IMR-90 (cell line): ENCODE results near the gene ITPR2. TPM values are rescaled to one million over a fixed set of nuclear protein-coding genes. Genes with fewer than 3 reads are reported as not detected.

Experiments
- ATAC-seq: fragments of 200-7000 bp; cut with Tn5 transposase; 2 replicates; pipeline ENCODE4 v1.9.1; 2020; ENCODE audit warnings: low read depth, mild to moderate bottlenecking, moderate library complexity
- BruUV-seq: library from RNA; stranded (reverse); fragments of 400-500 nt; replicated peaks from 2 replicates; lab custom pipeline; 2021; lab: Mats Ljungman, UMichigan
- CTCF ChIA-PET: fragments of 300-600 bp; formaldehyde crosslinking; extraction: SDS; loops from one replicate; lab custom pipeline; 2021; ENCODE audit warnings: antibody characterized with exemption; lab: Yijun Ruan, JAX
- POLR2A ChIA-PET: fragments of 300-600 bp; sonication (Branson Sonifier 250); formaldehyde crosslinking; loops from one replicate; lab custom pipeline; 2022; ENCODE audit warnings: antibody characterized with exemption; ENCODE audit not compliant: unreplicated experiment; lab: Charles Lee
- DNase-seq: peaks from one replicate; pipeline ENCODE4 v3.0.0; 2013
- H2AFZ ChIP-seq: replicated peaks from 2 replicates; pipeline ENCODE3; 2013; ENCODE audit warnings: low read length, mild to moderate bottlenecking; ENCODE audit not compliant: poor library complexity
- H2AK5ac ChIP-seq: 2 replicates; pipeline ENCODE4 v1.6.1; 2013; ENCODE audit warnings: low read depth, low read length, inconsistent platforms
- H2AK9ac ChIP-seq: replicated peaks from 2 replicates; pipeline ENCODE3; 2013; ENCODE audit warnings: mild to moderate bottlenecking, low read depth, low read length, moderate library complexity; ENCODE audit not compliant: poor library complexity
- H2BK120ac ChIP-seq: 2 replicates; pipeline ENCODE4 v1.6.1; 2013; ENCODE audit warnings: low read depth, low read length, inconsistent platforms
- H2BK15ac ChIP-seq: 3 replicates; pipeline ENCODE4 v1.6.1; 2013; ENCODE audit warnings: low read depth, low read length, inconsistent platforms
- H2BK20ac ChIP-seq: 2 replicates; pipeline ENCODE4 v1.6.1; 2013; ENCODE audit warnings: low read depth, mild to moderate bottlenecking, inconsistent platforms, low read length, moderate library complexity
- H2BK5ac ChIP-seq: 2 replicates; pipeline ENCODE4 v1.6.1; 2013; ENCODE audit warnings: mild to moderate bottlenecking, low read depth, low read length, inconsistent platforms; ENCODE audit not compliant: poor library complexity, severe bottlenecking
- H3K14ac ChIP-seq: replicated peaks from 2 replicates; pipeline ENCODE4 v1.6.1; 2013; ENCODE audit warnings: low read depth, low read length, inconsistent platforms
- H3K18ac ChIP-seq: 2 replicates; pipeline ENCODE4 v1.6.1; 2013; ENCODE audit warnings: low read depth, low read length, control low read depth
- H3K23ac ChIP-seq: 2 replicates; pipeline ENCODE4 v1.6.1; 2013; ENCODE audit warnings: low read depth, low read length, inconsistent platforms
- H3K27ac ChIP-seq: 2 replicates; pipeline ENCODE4 v1.5.1; 2013; ENCODE audit warnings: mild to moderate bottlenecking, control low read depth, low read length; ENCODE audit not compliant: insufficient read depth
- H3K27me3 ChIP-seq: 2 replicates; pipeline ENCODE4 v1.6.1; 2013; ENCODE audit warnings: low read length; ENCODE audit not compliant: control insufficient read depth, insufficient read depth
- H3K36me3 ChIP-seq: 2 replicates; pipeline ENCODE4 v1.6.1; 2013; ENCODE audit warnings: low read length, mixed read lengths; ENCODE audit not compliant: control insufficient read depth, insufficient read depth
- H3K4ac ChIP-seq: 2 replicates; pipeline ENCODE4 v1.6.1; 2013; ENCODE audit warnings: low read depth, low read length, inconsistent platforms
- H3K4me1 ChIP-seq: 2 replicates; pipeline ENCODE4 v1.6.1; 2013; ENCODE audit warnings: low read length, mixed read lengths; ENCODE audit not compliant: control insufficient read depth, insufficient read depth
- H3K4me2 ChIP-seq: 2 replicates; pipeline ENCODE4 v1.6.1; 2013; ENCODE audit warnings: low read depth, mild to moderate bottlenecking, control low read depth, low read length, moderate library complexity
- H3K4me3 ChIP-seq: 2 replicates; pipeline ENCODE4 v1.5.1; 2013; ENCODE audit warnings: low read depth, mild to moderate bottlenecking, control low read depth, low read length, moderate library complexity; ENCODE audit not compliant: insufficient read depth
- H3K56ac ChIP-seq: 2 replicates; pipeline ENCODE4 v1.6.1; 2013; ENCODE audit warnings: low read length, inconsistent platforms; ENCODE audit not compliant: insufficient read depth; ENCODE audit errors: extremely low read depth
- H3K79me1 ChIP-seq, 2 experiments: 2 replicates each; pipeline ENCODE4 v1.6.1; 2013; ENCODE audit warnings: low read length in 2 of 2, inconsistent platforms in 1 of 2, low read depth in 1 of 2
- H3K9ac ChIP-seq: 2 replicates; pipeline ENCODE4 v1.6.1; 2013; ENCODE audit warnings: low read depth, low read length, control low read depth
- H3K9me1 ChIP-seq: 2 replicates; pipeline ENCODE4 v1.6.1; 2013; ENCODE audit warnings: low read length, inconsistent platforms; ENCODE audit not compliant: insufficient read depth
- H3K9me3 ChIP-seq: 2 replicates; pipeline ENCODE4 v1.6.1; 2013; ENCODE audit warnings: low read length; ENCODE audit not compliant: control insufficient read depth, insufficient read depth
- H4K20me1 ChIP-seq: 2 replicates; pipeline ENCODE4 v1.6.1; 2013; ENCODE audit warnings: low read length, inconsistent platforms; ENCODE audit not compliant: insufficient read depth
- H4K5ac ChIP-seq: 2 replicates; pipeline ENCODE4 v1.6.1; 2013; ENCODE audit warnings: mild to moderate bottlenecking, low read depth, low read length, control low read depth
- H4K8ac ChIP-seq, 2 experiments: 2 replicates each; pipeline ENCODE4 v1.6.1; 2013; ENCODE audit warnings: low read depth in 2 of 2, low read length in 2 of 2, control low read depth in 1 of 2, inconsistent platforms in 1 of 2
- H4K91ac ChIP-seq: 2 replicates; pipeline ENCODE4 v1.6.1; 2013; ENCODE audit warnings: low read depth, low read length, inconsistent platforms; ENCODE audit not compliant: insufficient read depth
- CTCF ChIP-seq: conservative IDR thresholded peaks from 2 replicates; pipeline ENCODE4 v1.5.1; 2012; ENCODE audit warnings: mild to moderate bottlenecking, low read depth, low read length, improper control_type of control experiment
- MAZ ChIP-seq: IDR thresholded peaks from 2 replicates; pipeline ENCODE4 v1.6.1; 2012; ENCODE audit warnings: low read depth, mild to moderate bottlenecking, low read length, improper control_type of control experiment, moderate library complexity, borderline replicate concordance
- NFE2L2 ChIP-seq: fragments of 150-350 bp; IDR thresholded peaks from 2 replicates; pipeline ENCODE4 v1.6.1; 2016; ENCODE audit warnings: low read depth, mild to moderate bottlenecking, low read length
- RCOR1 ChIP-seq: IDR thresholded peaks from 2 replicates; pipeline ENCODE4 v1.6.1; 2012; ENCODE audit warnings: mild to moderate bottlenecking, low read length, improper control_type of control experiment; ENCODE audit not compliant: insufficient replicate concordance
- WGBS, 2 experiments: methylation state at CpG; one replicate each; pipeline versions ENCODE4 v1.1.5 to v1.1.7; 2013; ENCODE audit warnings: missing lambda C conversion rate in 2 of 2; ENCODE audit not compliant: insufficient read length in 1 of 2; ENCODE audit errors: extremely low coverage in 2 of 2; 5-methylcytosine and 5-hydroxymethylcytosine counted together
- dilution Hi-C: fragments of 300-500 bp; cut with HindIII; formaldehyde crosslinking; loops from one replicate; pipeline ENCODE4 v1.14.3; 2018; ENCODE audit warnings: low sequenced_read_pairs; ENCODE audit not compliant: unreplicated experiment
- in situ Hi-C: fragments of 300-500 bp; cut with MboI; formaldehyde crosslinking; loops from 3 replicates; pipeline ENCODE4 v1.14.3; 2019; ENCODE audit warnings: low sequenced_read_pairs, inconsistent platforms, mixed read lengths
- intact Hi-C: fragments of 100-400 bp; cut with micrococcal nuclease; formaldehyde crosslinking; loops from 2 replicates; pipeline ENCODE4 v1.10.0; 2022
- polyA plus RNA-seq, 3 experiments: library from polyadenylated mRNA; depleted of rRNA; stranded (reverse); fragments of >200 nt; gene quantifications; 2 replicates each; pipeline ENCODE4 v1.2.3, GENCODE V29; 2012; ENCODE audit warnings: low replicate concordance in 1 of 3
- total RNA-seq: library from RNA; depleted of rRNA; stranded (reverse); fragments of >200 nt; gene quantifications from 2 replicates; pipeline ENCODE4 v1.2.3, GENCODE V29; 2012
- TF ChIP-seq, protein P1 (sequence below): fragments of 150-350 bp; IDR thresholded peaks from 2 replicates; pipeline ENCODE4 v1.6.1; 2016; ENCODE audit warnings: low read depth, mild to moderate bottlenecking, low read length, moderate library complexity, borderline replicate concordance

The ITPR2 gene
- total and polyA plus RNA-seq, 2 of the 4 experiments (the other 2 are of a cell fraction): 1.2 to 9.0 TPM

GRCh38 chr12:26556916-26557315 lies 276.1 kb downstream of the ITPR2 start:
- Histone ChIP-seq H3K79me1 (no peaks in the 10 kb centered on the region), H3K14ac (no peak overlapping the region), H3K18ac (no peak overlapping the region), H2BK5ac (no peak overlapping the region), H3K4me3 (no peak overlapping the region), H4K20me1 (no peaks in the 10 kb centered on the region), H2BK15ac (no peak overlapping the region), H3K36me3 (no peaks in the 10 kb centered on the region; the same call in 1 of the 2 replicates), H3K9ac (no peak overlapping the region), H4K91ac (no peak overlapping the region), H2BK120ac (no peak overlapping the region), H3K56ac (no peak overlapping the region), H3K4me2 (no peak overlapping the region), H3K27me3 (no peaks in the 10 kb centered on the region), H4K5ac (no peak overlapping the region), H2AK5ac (no peak overlapping the region), H3K23ac (no peak overlapping the region), H3K27ac (no peak overlapping the region), H2AFZ (no peak overlapping the region), H2AK9ac (no peak overlapping the region), H3K4ac (no peak overlapping the region), H3K9me1 (no peaks in the 10 kb centered on the region; the same call in 1 of the 2 replicates), H3K4me1 (no peaks in the 10 kb centered on the region), H4K8ac (no peak overlapping the region), H2BK20ac (no peak overlapping the region), H3K9me3 (no peaks in the 10 kb centered on the region)
- TF ChIP-seq, protein P1, sequence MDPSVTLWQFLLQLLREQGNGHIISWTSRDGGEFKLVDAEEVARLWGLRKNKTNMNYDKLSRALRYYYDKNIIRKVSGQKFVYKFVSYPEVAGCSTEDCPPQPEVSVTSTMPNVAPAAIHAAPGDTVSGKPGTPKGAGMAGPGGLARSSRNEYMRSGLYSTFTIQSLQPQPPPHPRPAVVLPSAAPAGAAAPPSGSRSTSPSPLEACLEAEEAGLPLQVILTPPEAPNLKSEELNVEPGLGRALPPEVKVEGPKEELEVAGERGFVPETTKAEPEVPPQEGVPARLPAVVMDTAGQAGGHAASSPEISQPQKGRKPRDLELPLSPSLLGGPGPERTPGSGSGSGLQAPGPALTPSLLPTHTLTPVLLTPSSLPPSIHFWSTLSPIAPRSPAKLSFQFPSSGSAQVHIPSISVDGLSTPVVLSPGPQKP: no peak
- TF ChIP-seq MAZ (no peak), CTCF (no peak), NFE2L2 (no peak), RCOR1 (no peak)
- POLR2A ChIA-PET: interaction anchor here (0.6 kb wide), 1 partner anchor 102 kb away, joined by 8 read pairs; no protein-coding TSS in a partner anchor
- dilution Hi-C loops: no loop called here
- CTCF ChIA-PET: interaction anchor here (0.5 to 0.6 kb wide), 2 partner anchors 208 to 225 kb away, joined by 3 read pairs; no protein-coding TSS in a partner anchor
- DNase-seq: no peak
- in situ Hi-C loops: no loop called here
- 100% methylated on average over 2 of the region's 4 CpGs; no CpG with 5 or more reads in 1 of the 2 experiments for WGBS, 2 experiments
- no peak for ATAC-seq
- intact Hi-C loops: no loop called here
- no TSS peak for BruUV-seq
